OCI-LY3 (cell line): ENCODE measurements around the gene GRIN1.

Experiments used
- H2AFZ ChIP-seq: fragments of 200-600, 300-600 bp; shearing (Covaris generic); 2 replicates; pipeline ENCODE4 v1.6.0; 2014; ENCODE audit warnings: antibody characterized with exemption, low read depth, low read length
- H3K27ac ChIP-seq: fragments of 200-600, 300-600 bp; sonication (generic); 2 replicates; pipeline ENCODE4 v1.5.1; 2014; ENCODE audit warnings: mild to moderate bottlenecking, low read length, moderate library complexity, mixed read lengths
- H3K27me3 ChIP-seq: fragments of 200-600, 300-600 bp; sonication (generic); 2 replicates; pipeline ENCODE4 v1.6.1; 2014; ENCODE audit warnings: low read depth, low read length, mixed read lengths
- H3K36me3 ChIP-seq: fragments of 200-600, 300-600 bp; sonication (generic); replicated peaks from 2 replicates; pipeline ENCODE3; 2014; ENCODE audit warnings: low read depth, low read length, mixed read lengths
- H3K4me1 ChIP-seq: fragments of 300-600, 200-600 bp; sonication (generic); 2 replicates; pipeline ENCODE4 v1.6.1; 2014; ENCODE audit warnings: low read length, mixed read lengths
- H3K4me2 ChIP-seq: fragments of 200-600, 300-600 bp; sonication (generic); 2 replicates; pipeline ENCODE4 v1.6.1; 2014; ENCODE audit warnings: low read length, mixed read lengths
- H3K4me3 ChIP-seq: fragments of 300-600, 200-600 bp; sonication (generic); 2 replicates; pipeline ENCODE4 v1.5.1; 2014; ENCODE audit warnings: antibody characterized with exemption, mild to moderate bottlenecking, low read length, moderate library complexity
- H3K79me2 ChIP-seq: fragments of 300-600, 200-600 bp; shearing (Covaris generic); 2 replicates; pipeline ENCODE4 v1.6.1; 2014; ENCODE audit warnings: mild to moderate bottlenecking, low read length, mixed read lengths
- H3K9ac ChIP-seq: fragments of 300-600, 200-600 bp; shearing (Covaris generic); 2 replicates; pipeline ENCODE4 v1.6.0; 2014; ENCODE audit warnings: mild to moderate bottlenecking, low read length, moderate library complexity
- H3K9me3 ChIP-seq: fragments of 200-600, 300-600 bp; shearing (Covaris generic); 2 replicates; pipeline ENCODE4 v1.6.1; 2014; ENCODE audit warnings: low read length, mixed read lengths; ENCODE audit not compliant: insufficient read depth
- H4K20me1 ChIP-seq: fragments of 200-600, 300-600 bp; sonication (generic); 2 replicates; pipeline ENCODE4 v1.6.1; 2016; ENCODE audit warnings: low read length, mixed read lengths; ENCODE audit not compliant: insufficient read depth
- CTCF ChIP-seq: fragments of 200-600, 300-600 bp; sonication (generic); IDR thresholded peaks from 2 replicates; pipeline ENCODE4 v1.5.1; 2014; ENCODE audit warnings: antibody characterized with exemption, low read length, low read depth
- EZH2phosphoT487 ChIP-seq: fragments of 200-600 bp; shearing (Covaris generic); IDR thresholded peaks from 2 replicates; pipeline ENCODE4 v1.6.1; 2018; ENCODE audit warnings: antibody characterized with exemption, mixed run types, low read depth

The GRIN1 gene

GRCh38 chr9:137096785-137097546 lies 42.0 kb upstream of the GRIN1 start:
- Histone ChIP-seq H3K9me3 (peaks cover 7% of the 10 kb centered on the region), H3K4me1 (peaks cover 14% of the 10 kb centered on the region), H2AFZ (no peak overlapping the region), H3K9ac (no peak overlapping the region), H3K36me3 (peaks cover 38% of the 10 kb centered on the region), H3K27ac (no peak overlapping the region), H3K79me2 (no peaks in the 10 kb centered on the region), H3K27me3 (no peaks in the 10 kb centered on the region), H3K4me3 (no peak overlapping the region), H4K20me1 (no peaks in the 10 kb centered on the region), H3K4me2 (no peak overlapping the region)
- TF ChIP-seq EZH2phosphoT487 (no peak), CTCF (no peak)

GRCh38 chr9:137097761-137098462 lies 41.0 kb upstream of the GRIN1 start:
- no peak overlapping the region for H3K4me2 ChIP-seq
- H3K36me3 ChIP-seq: peaks cover 43% of the 10 kb centered on the region
- H4K20me1 ChIP-seq: no peaks in the 10 kb centered on the region
- peaks cover 15% of the 10 kb centered on the region for H3K9me3 ChIP-seq
- H3K79me2 ChIP-seq: no peaks in the 10 kb centered on the region
- H3K9ac ChIP-seq: no peak overlapping the region
- no peaks in the 10 kb centered on the region for H3K27me3 ChIP-seq
- peaks cover 14% of the 10 kb centered on the region for H3K4me1 ChIP-seq
- H2AFZ ChIP-seq: no peak overlapping the region
- no peak overlapping the region for H3K4me3 ChIP-seq
- TF ChIP-seq CTCF (no peak), EZH2phosphoT487 (no peak)
- H3K27ac ChIP-seq: no peak overlapping the region

GRCh38 chr9:137099231-137099630 lies 39.7 kb upstream of the GRIN1 start:
- Histone ChIP-seq H3K27ac (no peak overlapping the region), H3K9ac (no peak overlapping the region), H3K4me2 (no peak overlapping the region), H4K20me1 (no peaks in the 10 kb centered on the region), H3K36me3 (peaks cover 53% of the 10 kb centered on the region), H3K79me2 (no peaks in the 10 kb centered on the region), H3K4me3 (no peak overlapping the region), H3K27me3 (no peaks in the 10 kb centered on the region), H2AFZ (no peak overlapping the region), H3K4me1 (peaks cover 14% of the 10 kb centered on the region), H3K9me3 (peaks cover 17% of the 10 kb centered on the region)
- no peak for TF ChIP-seq EZH2phosphoT487
- no peak for TF ChIP-seq CTCF

- Histone ChIP-seq H3K36me3 (peaks cover 54% of the 10 kb centered on the region), H2AFZ (no peak overlapping the region), H3K4me1 (no peaks in the 10 kb centered on the region), H3K4me2 (no peak overlapping the region), H3K4me3 (no peak overlapping the region), H3K9me3 (peaks cover 17% of the 10 kb centered on the region), H3K79me2 (no peaks in the 10 kb centered on the region), H3K27me3 (no peaks in the 10 kb centered on the region), H4K20me1 (no peaks in the 10 kb centered on the region), H3K27ac (no peak overlapping the region), H3K9ac (no peak overlapping the region)
- TF ChIP-seq EZH2phosphoT487 (no peak), CTCF (no peak)
Measured at GRCh38 chr9:137103206-137103999, 35.6 kb upstream of the GRIN1 start.
